DOHH2 (cell line): ENCODE measurements around the gene SH3GL3.

Source experiments
- CTCF ChIP-seq: fragments of 200-600 bp; sonication (generic); IDR thresholded peaks from one replicate; pipeline ENCODE4 v1.5.1; 2014; ENCODE audit warnings: antibody characterized with exemption, mild to moderate bottlenecking, low read depth, low read length; ENCODE audit not compliant: poor library complexity, severe bottlenecking
- EZH2phosphoT487 ChIP-seq: fragments of 200-600 bp; sonication (generic); IDR thresholded peaks from 2 replicates; pipeline ENCODE4 v1.6.1; 2017; ENCODE audit warnings: borderline replicate concordance, mild to moderate bottlenecking, antibody characterized with exemption, low read length, moderate library complexity, mixed read lengths

DNA sequence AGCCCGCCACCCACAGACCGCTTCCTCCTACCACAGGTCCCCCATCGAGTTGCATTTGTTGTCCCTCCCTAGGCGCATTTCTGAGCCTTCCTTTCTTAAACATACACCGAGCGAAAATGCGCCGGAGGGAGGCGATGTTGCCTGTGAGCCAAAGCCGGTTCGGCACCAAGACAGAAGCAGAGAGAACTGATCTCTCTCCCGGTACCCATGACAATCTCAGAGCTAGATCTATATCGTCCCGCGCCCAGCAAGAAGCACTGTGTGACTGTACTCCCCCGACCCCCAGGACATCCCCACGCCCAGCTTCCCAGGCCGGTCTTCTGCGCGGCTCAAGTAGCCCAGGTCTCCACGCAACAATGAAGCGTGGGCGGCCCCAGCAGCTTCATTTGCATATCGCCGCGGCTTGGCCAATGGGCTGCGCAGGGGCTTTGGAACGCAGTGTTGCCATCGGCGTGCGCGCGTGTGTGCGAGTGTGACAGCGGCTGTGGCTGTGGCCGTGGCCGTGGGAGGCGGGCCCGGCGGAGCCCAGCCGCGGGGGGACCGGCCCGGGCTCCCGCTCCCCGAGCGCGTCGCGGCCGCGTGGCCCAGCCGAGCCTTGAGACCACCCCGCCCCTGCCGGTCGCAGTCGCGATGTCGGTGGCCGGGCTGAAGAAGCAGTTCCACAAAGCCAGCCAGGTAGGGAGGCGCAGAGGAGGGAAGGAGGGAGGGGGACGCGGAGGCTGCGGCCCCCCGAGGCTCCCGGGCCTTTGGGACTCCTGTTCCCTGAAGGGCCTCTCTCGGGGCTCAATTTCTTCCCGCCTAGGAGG is at the start of gene SH3GL3:
- TF ChIP-seq CTCF (no peak), EZH2phosphoT487 (no peak)
